Measurements from ENCODE around the gene CORT.

GRCh38 chr1:10495475-10495817 is 45.6 kb downstream of the CORT start:
- no peak for TF ChIP-seq EZH2 (IDR thresholded peaks at IDR 0.05; ENCODE audit: low read length)
- no peak for TF ChIP-seq CTCF (optimal IDR thresholded peaks at IDR 0.05 in 1 of 3, IDR thresholded peaks at IDR 0.05 in 1 of 3, conservative IDR thresholded peaks at IDR 0.05 in 1 of 3; ENCODE audit: extremely low read depth in 1 of 3, insufficient read depth in 2 of 3, low read length in 3 of 3)

Measured in keratinocyte (primary cell).